GM18858 (cell line): ENCODE data around the gene TH.

Experiments used
- ATAC-seq: cut with Tn5 transposase; IDR thresholded peaks from one replicate; pipeline ENCODE4 v1.9.1; 2021; ENCODE audit not compliant: unreplicated experiment

The TH gene

GRCh38 chr11:2171591-2172003 lies at the start of gene TH:
Gene TH, minus strand, starts transcription at chr11:2171815. Its CDS starts 29 bp downstream, at chr11:2171786.
- no peak for ATAC-seq

- ATAC-seq, result no peak
Observed at GRCh38 chr11:2221024-2221423, 49.4 kb upstream of the TH start.

GRCh38 chr11:2220173-2220771 lies 48.7 kb upstream of the TH start:
- no peak for ATAC-seq

- ATAC-seq, result no peak
Observed at GRCh38 chr11:2219318-2220017, 47.9 kb upstream of the TH start.

- ATAC-seq, result no peak
Observed at GRCh38 chr11:2218031-2218633, 46.5 kb upstream of the TH start.

GRCh38 chr11:2217211-2218030 lies 45.8 kb upstream of the TH start:
- no peak for ATAC-seq

- ATAC-seq, result no peak
Observed at GRCh38 chr11:2216400-2217064, 44.9 kb upstream of the TH start.

GRCh38 chr11:2215561-2216399 lies 44.2 kb upstream of the TH start:
- no peak for ATAC-seq

- no peak for ATAC-seq
Observed at GRCh38 chr11:2215230-2215560, 43.6 kb upstream of the TH start.

GRCh38 chr11:2214527-2215229 lies 43.1 kb upstream of the TH start:
- no peak for ATAC-seq

GRCh38 chr11:2213890-2214526 lies 42.4 kb upstream of the TH start:
- ATAC-seq, result no peak

- no peak for ATAC-seq
Observed at GRCh38 chr11:2213384-2213842, 41.8 kb upstream of the TH start.

- ATAC-seq, result no peak
Observed at GRCh38 chr11:2212411-2213251, 41.0 kb upstream of the TH start.

GRCh38 chr11:2211113-2211971 lies 39.7 kb upstream of the TH start:
- ATAC-seq, result no peak

- ATAC-seq, result no peak
Observed at GRCh38 chr11:2210366-2211112, 38.9 kb upstream of the TH start.

GRCh38 chr11:2209900-2210321 lies 38.3 kb upstream of the TH start:
- no peak for ATAC-seq
